Upper lobe of left lung (tissue), 6 donors: ENCODE results near the gene FCER2. TPM values are rescaled to one million over a fixed set of nuclear protein-coding genes. Genes with fewer than 3 reads are reported as not detected.

Experiments
- ATAC-seq, 2 donors: fragments of 200-7000 bp; cut with Tn5 transposase; one replicate each; pipeline ENCODE4 v1.9.1; 2022; ENCODE audit warnings: mild to moderate bottlenecking in 2 of 2, moderate library complexity in 2 of 2; ENCODE audit not compliant: low FRiP score in 2 of 2
- DNase-seq, 2 donors: peaks; one replicate each; pipeline ENCODE4 v3.0.0-alpha.2; 2019 to 2020
- H3K27ac ChIP-seq, 4 donors: fragments of 200-600 bp; sonication (generic); one replicate each; pipeline ENCODE4 v1.5.1; 2016 to 2019
- H3K27me3 ChIP-seq, 4 donors: fragments of 200-600 bp; sonication (generic); one replicate each; pipeline ENCODE4 v1.5.1; 2017 to 2019
- H3K36me3 ChIP-seq, 4 donors: fragments of 200-600 bp; sonication (generic); one replicate each; pipeline ENCODE4 v1.5.1; 2016 to 2019
- H3K4me1 ChIP-seq, 4 donors: fragments of 200-600 bp; sonication (generic); one replicate each; pipeline ENCODE4 v1.5.1; 2018 to 2019
- H3K4me3 ChIP-seq, 4 donors: fragments of 200-600 bp; sonication (generic); one replicate each; pipeline ENCODE4 v1.5.1; 2017 to 2019; ENCODE audit warnings: mild to moderate bottlenecking in 2 of 4, moderate library complexity in 1 of 4
- H3K9me3 ChIP-seq, 4 donors: fragments of 200-600 bp; sonication (generic); one replicate each; pipeline ENCODE4 v1.5.1; 2018 to 2019
- EP300 ChIP-seq, 4 donors: sonication (generic); formaldehyde crosslinking; IDR thresholded peaks; one replicate each; pipeline ENCODE4 v1.5.1; 2017; ENCODE audit warnings: antibody characterized with exemption in 4 of 4, control low read depth in 2 of 4
- POLR2A ChIP-seq, 4 donors: fragments of 450-650 bp; IDR thresholded peaks; one replicate each; pipeline ENCODE4 v1.5.1; 2016 to 2017; ENCODE audit warnings: antibody characterized with exemption in 4 of 4, mild to moderate bottlenecking in 2 of 4
- POLR2AphosphoS5 ChIP-seq, 2 donors: sonication (generic); formaldehyde crosslinking; IDR thresholded peaks; one replicate each; pipeline ENCODE4 v1.5.1; 2017; ENCODE audit warnings: antibody characterized with exemption in 2 of 2
- WGBS, 2 donors: methylation state at CpG; one replicate each; pipeline ENCODE4 v1.1.5; 2017 to 2018; 5-methylcytosine and 5-hydroxymethylcytosine counted together
- total RNA-seq, 6 donors: library from RNA; depleted of rRNA in 4 of 6; stranded (reverse); fragments of >200 nt in 4 of 6; gene quantifications; one replicate each; pipeline versions ENCODE4 v1.1.0 to v1.2.1, GENCODE V29; 2016 to 2021
- TF ChIP-seq, protein P1 (sequence below), 6 experiments: fragments of 450-650 bp in 4 of 6; fragments of 200-600 bp in 2 of 6; sonication (generic) in 2 of 6; IDR thresholded peaks; one replicate each; pipeline ENCODE4 v1.5.1; 2016 to 2019; ENCODE audit warnings: antibody characterized with exemption in 6 of 6
- donor health status: DM: no; HTN: no; CAD: no; lungs with moderate emphysema.
- donor health status: DM: no; HTN: yes; CAD: no; lungs with severe emphysema.

Gene FCER2
- total RNA-seq, 6 donors from 2014 or later, result 0.83 to 2.9 TPM; not detected in 4

DNA sequence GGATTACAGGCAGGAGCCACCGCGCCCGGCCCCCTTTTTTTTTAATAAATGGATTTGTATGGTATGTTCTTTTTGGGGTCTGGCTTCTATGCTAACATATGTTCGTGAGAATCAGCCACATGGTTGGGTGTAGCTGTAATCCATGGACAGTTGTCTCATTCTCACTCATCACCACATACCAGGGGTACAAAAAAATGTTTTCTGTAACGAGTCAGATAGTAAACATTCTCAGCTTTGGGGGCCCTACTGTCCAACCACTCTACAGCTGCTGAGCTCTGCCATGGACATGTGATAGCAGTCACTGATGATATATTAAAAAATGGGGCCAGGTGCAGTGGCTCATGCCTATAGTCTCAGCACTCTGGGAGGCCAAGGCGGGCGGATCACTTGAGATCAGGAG, 38.2 kb downstream of the FCER2 start:
- DNase-seq (no peak), ATAC-seq (no peak)
- Histone ChIP-seq H3K27me3 (no peaks in the 10 kb centered on the region), H3K27ac (no peak overlapping the region), H3K9me3 (no peaks in the 10 kb centered on the region), H3K4me3 (no peak overlapping the region), H3K36me3 (no peaks in the 10 kb centered on the region), H3K4me1 (peaks cover 0 to 6% (median under 1%) of the 10 kb centered on the region in 4 donors)
- TF ChIP-seq POLR2A (IDR thresholded peaks at IDR 0.05), result no peak
- TF ChIP-seq, protein P1, sequence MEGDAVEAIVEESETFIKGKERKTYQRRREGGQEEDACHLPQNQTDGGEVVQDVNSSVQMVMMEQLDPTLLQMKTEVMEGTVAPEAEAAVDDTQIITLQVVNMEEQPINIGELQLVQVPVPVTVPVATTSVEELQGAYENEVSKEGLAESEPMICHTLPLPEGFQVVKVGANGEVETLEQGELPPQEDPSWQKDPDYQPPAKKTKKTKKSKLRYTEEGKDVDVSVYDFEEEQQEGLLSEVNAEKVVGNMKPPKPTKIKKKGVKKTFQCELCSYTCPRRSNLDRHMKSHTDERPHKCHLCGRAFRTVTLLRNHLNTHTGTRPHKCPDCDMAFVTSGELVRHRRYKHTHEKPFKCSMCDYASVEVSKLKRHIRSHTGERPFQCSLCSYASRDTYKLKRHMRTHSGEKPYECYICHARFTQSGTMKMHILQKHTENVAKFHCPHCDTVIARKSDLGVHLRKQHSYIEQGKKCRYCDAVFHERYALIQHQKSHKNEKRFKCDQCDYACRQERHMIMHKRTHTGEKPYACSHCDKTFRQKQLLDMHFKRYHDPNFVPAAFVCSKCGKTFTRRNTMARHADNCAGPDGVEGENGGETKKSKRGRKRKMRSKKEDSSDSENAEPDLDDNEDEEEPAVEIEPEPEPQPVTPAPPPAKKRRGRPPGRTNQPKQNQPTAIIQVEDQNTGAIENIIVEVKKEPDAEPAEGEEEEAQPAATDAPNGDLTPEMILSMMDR (IDR thresholded peaks at IDR 0.05), result no peak
- no peak for TF ChIP-seq EP300 (IDR thresholded peaks at IDR 0.05)
- no peak for TF ChIP-seq POLR2AphosphoS5 (IDR thresholded peaks at IDR 0.05)
- 83 to 85% methylated on average over 7 of the region's 7 CpGs for WGBS, 2 donors

DNA sequence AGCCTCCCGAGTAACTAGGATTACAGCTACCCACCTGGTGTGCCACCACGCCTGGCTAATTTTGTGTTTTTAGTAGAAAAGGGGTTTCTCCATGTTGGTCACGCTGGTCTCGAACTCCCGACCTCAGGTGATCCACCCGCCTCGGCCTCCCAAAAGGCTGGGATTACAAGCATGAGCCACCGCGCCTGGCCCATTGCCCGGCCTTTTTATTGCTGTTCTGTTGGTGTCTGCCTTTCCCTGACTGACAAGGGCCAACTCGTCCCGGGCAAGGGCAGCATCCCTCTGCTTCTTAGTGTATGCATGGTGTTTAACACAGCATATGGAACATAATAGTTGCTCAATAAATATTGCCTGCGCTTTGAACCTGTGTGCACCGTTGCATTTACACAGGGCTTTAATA, 39.3 kb downstream of the FCER2 start:
- no peaks in the 10 kb centered on the region for H3K9me3 ChIP-seq
- TF ChIP-seq POLR2AphosphoS5 (IDR thresholded peaks at IDR 0.05) (no peak), EP300 (IDR thresholded peaks at IDR 0.05) (no peak), POLR2A (IDR thresholded peaks at IDR 0.05) (no peak)
- TF ChIP-seq, protein P1 (IDR thresholded peaks at IDR 0.05), result no peak
- no peaks in the 10 kb centered on the region for H3K36me3 ChIP-seq
- H3K27me3 ChIP-seq, result no peaks in the 10 kb centered on the region
- no peak overlapping the region for H3K4me3 ChIP-seq
- DNase-seq (no peak), ATAC-seq (no peak)
- H3K27ac ChIP-seq, result no peak overlapping the region
- WGBS, 2 donors, result 87 to 92% methylated on average over 14 of the region's 14 CpGs
- H3K4me1 ChIP-seq, result peaks cover 0 to 13% (median 7%) of the 10 kb centered on the region in 4 donors

DNA sequence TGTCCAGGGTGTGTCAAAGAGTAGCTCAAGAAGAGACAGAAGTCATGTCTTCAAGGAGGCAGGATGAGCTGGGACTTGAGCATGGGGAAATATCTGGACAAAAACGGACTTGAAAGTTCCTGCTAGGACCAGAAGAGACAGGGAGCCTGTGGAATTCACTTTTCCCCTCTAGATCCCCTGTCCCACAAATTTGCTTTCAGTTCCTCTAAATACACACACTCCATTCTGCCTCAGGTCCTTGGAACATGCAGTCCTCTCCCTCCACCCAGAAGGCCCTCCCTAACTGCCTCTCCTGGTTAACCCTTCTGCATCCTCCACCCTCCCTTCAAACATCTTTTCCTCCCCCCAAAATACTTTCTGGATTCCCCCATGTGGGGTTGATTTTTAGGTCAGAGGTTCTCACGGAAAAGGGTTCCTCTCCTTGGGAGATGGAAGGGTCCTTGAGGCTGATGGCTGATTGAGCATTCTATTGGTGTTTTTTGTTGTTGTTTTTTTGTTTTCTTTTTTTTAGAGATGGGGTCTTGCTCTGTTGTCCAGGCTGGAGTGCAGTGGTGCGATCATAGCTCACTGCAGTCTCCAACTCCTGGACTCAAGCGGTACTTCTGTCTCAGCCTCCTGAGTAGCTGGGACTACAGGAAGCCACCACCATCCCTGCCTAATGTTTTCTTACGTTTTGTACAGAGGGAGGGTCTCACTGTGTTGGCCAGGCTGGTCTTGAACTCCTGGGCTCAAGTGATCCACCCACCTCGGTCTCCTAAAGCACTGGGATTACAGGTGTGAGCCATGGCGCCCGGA, 40.0 kb downstream of the FCER2 start:
- Histone ChIP-seq H3K4me1 (peaks cover 0 to 18% (median 9%) of the 10 kb centered on the region in 4 donors), H3K4me3 (no peak overlapping the region), H3K36me3 (no peaks in the 10 kb centered on the region), H3K27me3 (no peaks in the 10 kb centered on the region), H3K9me3 (no peaks in the 10 kb centered on the region), H3K27ac (no peak overlapping the region)
- TF ChIP-seq POLR2A (IDR thresholded peaks at IDR 0.05), result no peak
- TF ChIP-seq EP300 (IDR thresholded peaks at IDR 0.05), result no peak
- TF ChIP-seq, protein P1 (IDR thresholded peaks at IDR 0.05), result no peak
- TF ChIP-seq POLR2AphosphoS5 (IDR thresholded peaks at IDR 0.05), result no peak
- ATAC-seq, result no peak
- WGBS, 2 donors, result 77 to 84% methylated on average over 8 of the region's 8 CpGs
- DNase-seq, result no peak

DNA sequence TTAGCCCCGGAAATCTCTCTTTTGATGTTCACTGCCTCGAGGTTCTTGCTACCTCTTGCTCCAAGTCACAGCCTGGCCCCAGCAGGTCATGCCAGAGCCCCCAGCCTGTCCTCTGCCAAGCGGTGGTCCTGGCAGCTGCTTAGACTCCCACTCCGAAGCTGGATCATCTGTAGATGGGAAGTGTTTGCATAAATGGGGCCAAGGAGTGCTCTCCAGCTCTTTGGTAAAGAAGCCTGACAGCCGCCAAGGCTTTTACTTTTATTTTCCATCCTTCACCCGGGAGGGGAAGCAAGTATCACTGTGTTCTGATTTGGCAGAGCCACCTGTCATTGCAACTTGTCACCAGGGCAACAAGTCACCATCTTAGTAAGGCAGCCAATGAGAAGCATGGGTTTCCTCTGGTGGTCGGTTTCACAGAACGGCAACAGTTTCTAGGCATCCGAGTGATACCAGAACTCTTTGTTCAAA, 43.7 kb downstream of the FCER2 start:
- 18 to 25% methylated on average over 8 to 9 of the region's 9 CpGs for WGBS, 2 donors

More for the DNA sequence above, 43.7 kb downstream of the FCER2 start:
- H3K9me3 ChIP-seq, result no peaks in the 10 kb centered on the region
- no peaks in the 10 kb centered on the region for H3K36me3 ChIP-seq
- H3K4me3 ChIP-seq, result no peak overlapping the region
- peaks cover 0 to 18% (median 11%) of the 10 kb centered on the region in 4 donors for H3K4me1 ChIP-seq
- no peaks in the 10 kb centered on the region for H3K27me3 ChIP-seq
- ATAC-seq (peak; percentile 45 to 56), DNase-seq (peak in 1 of 2 donors; percentile 67)
- H3K27ac ChIP-seq, result peak overlapping the region; percentile 72 to 88 (median 85)
- TF ChIP-seq POLR2AphosphoS5 (IDR thresholded peaks at IDR 0.05), result no peak
- TF ChIP-seq, protein P1 (IDR thresholded peaks at IDR 0.05), result no peak
- TF ChIP-seq POLR2A (IDR thresholded peaks at IDR 0.05), result peak in 1 of 4 donors; percentile 10
- TF ChIP-seq EP300 (IDR thresholded peaks at IDR 0.05), result no peak
